ENCODE measurements around the gene POU6F2.

POU6F2 gene

DNA sequence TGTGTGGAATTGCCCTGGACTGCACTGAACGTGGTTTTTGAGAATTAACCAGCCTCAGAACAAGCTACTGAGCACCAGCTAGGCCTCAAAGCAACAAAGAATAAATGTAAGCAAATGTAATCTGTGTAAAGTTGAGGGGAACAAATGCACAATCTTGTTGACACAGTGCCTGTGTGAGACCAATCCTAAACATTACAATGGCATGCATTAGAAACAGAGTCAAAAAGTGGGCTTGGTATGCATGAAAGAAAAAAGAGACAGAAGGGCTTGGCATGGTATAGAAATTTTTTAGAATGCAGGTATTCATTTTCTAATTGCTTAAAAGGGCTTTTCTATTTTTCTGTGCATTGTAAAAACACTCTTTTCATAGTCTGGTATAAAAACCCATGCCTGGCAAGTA lies 224.3 kb downstream of the POU6F2 start:
- ATAC-seq (ENCODE audit: low read depth) (no peak), DNase-seq (ENCODE audit: low spot score) (no peak)
- no peaks in the 10 kb centered on the region for H3K4me1 ChIP-seq (ENCODE audit: insufficient read depth, poor library complexity, severe bottlenecking)
- H3K27ac ChIP-seq (ENCODE audit: poor library complexity, severe bottlenecking) = no peak overlapping the region
- no peaks in the 10 kb centered on the region for H3K9me3 ChIP-seq (ENCODE audit: severe bottlenecking)
- H3K36me3 ChIP-seq (ENCODE audit: low read depth) = no peaks in the 10 kb centered on the region
- TF ChIP-seq, protein P1, sequence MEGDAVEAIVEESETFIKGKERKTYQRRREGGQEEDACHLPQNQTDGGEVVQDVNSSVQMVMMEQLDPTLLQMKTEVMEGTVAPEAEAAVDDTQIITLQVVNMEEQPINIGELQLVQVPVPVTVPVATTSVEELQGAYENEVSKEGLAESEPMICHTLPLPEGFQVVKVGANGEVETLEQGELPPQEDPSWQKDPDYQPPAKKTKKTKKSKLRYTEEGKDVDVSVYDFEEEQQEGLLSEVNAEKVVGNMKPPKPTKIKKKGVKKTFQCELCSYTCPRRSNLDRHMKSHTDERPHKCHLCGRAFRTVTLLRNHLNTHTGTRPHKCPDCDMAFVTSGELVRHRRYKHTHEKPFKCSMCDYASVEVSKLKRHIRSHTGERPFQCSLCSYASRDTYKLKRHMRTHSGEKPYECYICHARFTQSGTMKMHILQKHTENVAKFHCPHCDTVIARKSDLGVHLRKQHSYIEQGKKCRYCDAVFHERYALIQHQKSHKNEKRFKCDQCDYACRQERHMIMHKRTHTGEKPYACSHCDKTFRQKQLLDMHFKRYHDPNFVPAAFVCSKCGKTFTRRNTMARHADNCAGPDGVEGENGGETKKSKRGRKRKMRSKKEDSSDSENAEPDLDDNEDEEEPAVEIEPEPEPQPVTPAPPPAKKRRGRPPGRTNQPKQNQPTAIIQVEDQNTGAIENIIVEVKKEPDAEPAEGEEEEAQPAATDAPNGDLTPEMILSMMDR (IDR thresholded peaks at IDR 0.05; ENCODE audit: poor library complexity, severe bottlenecking) = no peak
- H3K27me3 ChIP-seq (ENCODE audit: insufficient read depth, poor library complexity, severe bottlenecking) = no peaks in the 10 kb centered on the region
- no peak overlapping the region for H3K4me3 ChIP-seq (ENCODE audit: severe bottlenecking)

DNA sequence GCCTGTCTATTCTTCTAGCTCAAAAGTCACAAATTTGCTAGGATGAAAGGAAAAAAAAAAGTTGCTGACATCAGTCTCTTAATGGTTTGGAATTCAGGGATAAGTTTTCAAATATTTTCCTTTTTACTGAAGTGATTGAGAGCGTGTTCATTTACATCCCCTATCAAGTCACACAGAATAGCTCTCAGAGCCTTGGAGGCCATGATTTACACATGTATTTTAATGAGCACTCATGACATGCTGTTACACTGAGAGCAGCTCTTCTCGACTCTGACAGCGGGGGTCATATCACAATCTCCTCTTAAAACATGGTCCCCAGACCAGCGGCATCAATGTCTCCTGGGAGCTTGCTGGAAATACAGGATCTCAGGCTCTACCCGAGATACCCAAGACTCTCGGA lies 232.7 kb downstream of the POU6F2 start:
- H3K4me1 ChIP-seq (ENCODE audit: insufficient read depth, poor library complexity, severe bottlenecking) = no peaks in the 10 kb centered on the region
- DNase-seq (ENCODE audit: low spot score) (no peak), ATAC-seq (ENCODE audit: low read depth) (no peak)
- no peaks in the 10 kb centered on the region for H3K9me3 ChIP-seq (ENCODE audit: severe bottlenecking)
- TF ChIP-seq, protein P1 (IDR thresholded peaks at IDR 0.05; ENCODE audit: poor library complexity, severe bottlenecking) = no peak
- H3K27ac ChIP-seq (ENCODE audit: poor library complexity, severe bottlenecking) = no peak overlapping the region
- no peaks in the 10 kb centered on the region for H3K36me3 ChIP-seq (ENCODE audit: low read depth)
- H3K4me3 ChIP-seq (ENCODE audit: severe bottlenecking) = no peak overlapping the region
- no peaks in the 10 kb centered on the region for H3K27me3 ChIP-seq (ENCODE audit: insufficient read depth, poor library complexity, severe bottlenecking)

DNA sequence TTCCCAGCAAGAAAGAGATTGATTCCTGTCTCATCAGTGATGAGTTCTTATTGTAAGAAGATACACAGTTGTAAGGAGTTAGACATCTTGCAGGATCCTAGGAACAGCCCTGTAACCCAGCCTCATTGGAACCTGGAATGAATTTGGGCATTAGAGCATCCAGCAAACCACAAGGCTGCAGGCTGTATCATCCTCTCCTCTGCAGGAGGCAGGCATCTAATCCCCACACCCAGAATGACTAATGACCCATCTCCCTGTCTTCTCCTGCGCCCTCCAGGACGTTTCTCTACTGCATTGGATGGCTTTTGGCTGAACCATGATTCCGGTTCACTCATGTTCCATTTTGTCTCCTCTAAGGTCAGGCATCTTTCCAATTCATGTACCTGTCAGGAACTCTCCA lies 233.9 kb downstream of the POU6F2 start:
- Histone ChIP-seq H3K27me3 (ENCODE audit: insufficient read depth, poor library complexity, severe bottlenecking) (no peaks in the 10 kb centered on the region), H3K4me1 (ENCODE audit: insufficient read depth, poor library complexity, severe bottlenecking) (no peaks in the 10 kb centered on the region), H3K36me3 (ENCODE audit: low read depth) (no peaks in the 10 kb centered on the region), H3K27ac (ENCODE audit: poor library complexity, severe bottlenecking) (no peak overlapping the region), H3K9me3 (ENCODE audit: severe bottlenecking) (no peaks in the 10 kb centered on the region), H3K4me3 (ENCODE audit: severe bottlenecking) (no peak overlapping the region)
- DNase-seq (ENCODE audit: low spot score) (no peak), ATAC-seq (ENCODE audit: low read depth) (no peak)
- TF ChIP-seq, protein P1 (IDR thresholded peaks at IDR 0.05; ENCODE audit: poor library complexity, severe bottlenecking) = no peak

DNA sequence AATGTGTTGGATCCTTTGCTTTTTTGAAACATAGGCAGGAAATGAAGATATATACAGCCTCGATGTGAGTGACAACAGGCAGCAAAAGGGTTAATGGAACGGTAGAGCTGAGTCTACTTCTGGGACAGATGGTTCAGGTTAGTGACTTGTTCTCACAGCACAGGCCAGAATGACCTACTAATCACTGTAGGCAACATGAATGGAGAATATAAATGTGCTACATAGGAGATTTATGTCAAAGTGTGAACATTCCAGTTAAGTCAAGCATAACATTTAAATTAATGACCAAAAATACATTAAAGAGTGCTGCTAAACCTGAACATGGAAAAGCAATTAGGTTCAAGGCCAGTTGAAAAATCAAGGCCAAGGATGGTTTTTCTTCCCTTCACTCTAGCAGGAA lies 235.2 kb downstream of the POU6F2 start:
- DNase-seq (ENCODE audit: low spot score) = no peak

DNA sequence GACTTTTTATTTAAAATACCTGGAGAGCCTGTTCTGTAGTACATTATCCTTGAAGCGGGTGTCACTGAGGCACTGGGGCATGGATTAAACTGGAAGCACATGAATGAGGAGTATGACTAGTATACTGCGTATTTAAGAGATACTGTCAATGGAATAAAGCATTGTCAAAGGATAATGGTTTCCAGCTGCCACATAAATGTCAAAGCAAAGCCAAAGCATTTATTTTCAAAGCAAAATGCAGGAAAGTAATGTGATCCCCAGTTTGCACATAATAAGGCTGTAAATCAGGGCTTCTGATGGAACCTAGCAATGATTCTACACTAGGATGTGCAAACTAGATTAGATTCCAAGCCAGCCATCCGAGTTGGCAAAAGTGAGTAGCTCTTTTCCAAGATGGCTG lies 240.1 kb downstream of the POU6F2 start:
- DNase-seq (ENCODE audit: low spot score) (no peak), ATAC-seq (ENCODE audit: low read depth) (no peak)
- TF ChIP-seq, protein P1 (IDR thresholded peaks at IDR 0.05; ENCODE audit: poor library complexity, severe bottlenecking) = no peak
- no peaks in the 10 kb centered on the region for H3K9me3 ChIP-seq (ENCODE audit: severe bottlenecking)
- H3K27ac ChIP-seq (ENCODE audit: poor library complexity, severe bottlenecking) = no peak overlapping the region
- no peaks in the 10 kb centered on the region for H3K4me1 ChIP-seq (ENCODE audit: insufficient read depth, poor library complexity, severe bottlenecking)
- no peaks in the 10 kb centered on the region for H3K27me3 ChIP-seq (ENCODE audit: insufficient read depth, poor library complexity, severe bottlenecking)
- H3K36me3 ChIP-seq (ENCODE audit: low read depth) = no peaks in the 10 kb centered on the region
- H3K4me3 ChIP-seq (ENCODE audit: severe bottlenecking) = no peak overlapping the region

More for the DNA sequence above, 235.2 kb downstream of the POU6F2 start:
- H3K36me3 ChIP-seq (ENCODE audit: low read depth) = no peaks in the 10 kb centered on the region
- no peaks in the 10 kb centered on the region for H3K9me3 ChIP-seq (ENCODE audit: severe bottlenecking)
- H3K4me1 ChIP-seq (ENCODE audit: insufficient read depth, poor library complexity, severe bottlenecking) = no peaks in the 10 kb centered on the region
- no peak for ATAC-seq (ENCODE audit: low read depth)
- no peak overlapping the region for H3K27ac ChIP-seq (ENCODE audit: poor library complexity, severe bottlenecking)
- H3K4me3 ChIP-seq (ENCODE audit: severe bottlenecking) = no peak overlapping the region
- TF ChIP-seq, protein P1 (IDR thresholded peaks at IDR 0.05; ENCODE audit: poor library complexity, severe bottlenecking) = no peak
- no peaks in the 10 kb centered on the region for H3K27me3 ChIP-seq (ENCODE audit: insufficient read depth, poor library complexity, severe bottlenecking)

Measured in RWPE2 (cell line).